Ovary (tissue), 3 donors: ENCODE data around the gene DST.

Experiments used
- CTCF ChIP-seq, 3 donors: fragments of 450-650 bp in 2 of 3; fragments of 200-600 bp in 1 of 3; IDR thresholded peaks; one replicate each; pipeline versions ENCODE4 v1.5.1 to v1.8.0; 2016 to 2022; ENCODE audit warnings: antibody characterized with exemption in 3 of 3, mild to moderate bottlenecking in 1 of 3
- EP300 ChIP-seq: sonication (generic); formaldehyde crosslinking; IDR thresholded peaks from one replicate; pipeline ENCODE4 v1.6.1; 2017; ENCODE audit warnings: antibody characterized with exemption
- POLR2A ChIP-seq: fragments of 450-650 bp; IDR thresholded peaks from one replicate; pipeline ENCODE4 v1.6.1; 2017; ENCODE audit warnings: antibody characterized with exemption, mild to moderate bottlenecking, moderate library complexity
- donor health status: DM: no; HTN: no; CAD: no.

GRCh38 chr6:56529594-56530191 lies 113.0 kb downstream of the DST start:
- TF ChIP-seq CTCF (IDR thresholded peaks at IDR 0.05) (no peak), POLR2A (no peak), EP300 (no peak)
